Measurements from ENCODE around the gene TOM1L1. TPM values are rescaled to one million over a fixed set of nuclear protein-coding genes. Genes with fewer than 3 reads are reported as not detected.

TOM1L1 gene
- total and polyA plus RNA-seq, 2 donors (not counting 1 experiment from before 2014, with no cell fraction given) = 34.5 to 34.7 TPM

- Histone ChIP-seq H3K9me3 (ENCODE audit: control insufficient read depth, insufficient read depth, low read depth, low read length) (no peaks in the 10 kb centered on the region), H3K27ac (ENCODE audit: insufficient read depth, low read length) (no peak overlapping the region), H4K20me1 (ENCODE audit: control insufficient read depth, extremely low read depth, insufficient read depth, low read length) (no peaks in the 10 kb centered on the region), H3K79me2 (ENCODE audit: control insufficient read depth, insufficient read depth, low read length) (no peaks in the 10 kb centered on the region), H3K9ac (ENCODE audit: insufficient read depth, low read length) (no peak overlapping the region), H3K36me3 (ENCODE audit: control insufficient read depth, insufficient read depth, low read length) (no peaks in the 10 kb centered on the region), H3K4me3 (replicated peaks in 1 of 4; ENCODE audit: control extremely low read depth in 1 of 4, insufficient read depth in 1 of 4, low read depth in 3 of 4, low read length in 4 of 4) (no peak overlapping the region), H3K27me3 (ENCODE audit: control insufficient read depth, insufficient read depth, low read length) (no peaks in the 10 kb centered on the region), H3K4me1 (ENCODE audit: control insufficient read depth, extremely low read depth, insufficient read depth, low read length) (no peaks in the 10 kb centered on the region), H2AFZ (ENCODE audit: low read length) (no peak overlapping the region), H3K4me2 (ENCODE audit: extremely low read depth, insufficient read depth, low read length) (no peak overlapping the region)
- TF ChIP-seq CTCF (conservative IDR thresholded peaks at IDR 0.05 in 1 of 2, IDR thresholded peaks at IDR 0.05 in 1 of 2; ENCODE audit: low read depth in 1 of 2, low read length in 2 of 2) (no peak), EZH2 (IDR thresholded peaks at IDR 0.05; ENCODE audit: low read length, missing control alignments) (no peak)
- no peak for DNase-seq (ENCODE audit: low read depth in 2 of 2)
These were observed 34.8 kb downstream of the TOM1L1 start for GRCh38 chr17:54935471-54935870.

- TF ChIP-seq CTCF (conservative IDR thresholded peaks at IDR 0.05 in 1 of 2, IDR thresholded peaks at IDR 0.05 in 1 of 2; ENCODE audit: low read depth in 1 of 2, low read length in 2 of 2) (no peak), EZH2 (IDR thresholded peaks at IDR 0.05; ENCODE audit: low read length, missing control alignments) (no peak)
- H3K4me3 ChIP-seq (replicated peaks in 1 of 4; ENCODE audit: control extremely low read depth in 1 of 4, insufficient read depth in 1 of 4, low read depth in 3 of 4, low read length in 4 of 4) = no peak overlapping the region
- H3K9ac ChIP-seq (ENCODE audit: insufficient read depth, low read length) = no peak overlapping the region
- no peaks in the 10 kb centered on the region for H3K36me3 ChIP-seq (ENCODE audit: control insufficient read depth, insufficient read depth, low read length)
- H3K4me2 ChIP-seq (ENCODE audit: extremely low read depth, insufficient read depth, low read length) = no peak overlapping the region
- no peaks in the 10 kb centered on the region for H4K20me1 ChIP-seq (ENCODE audit: control insufficient read depth, extremely low read depth, insufficient read depth, low read length)
- no peaks in the 10 kb centered on the region for H3K79me2 ChIP-seq (ENCODE audit: control insufficient read depth, insufficient read depth, low read length)
- H3K4me1 ChIP-seq (ENCODE audit: control insufficient read depth, extremely low read depth, insufficient read depth, low read length) = no peaks in the 10 kb centered on the region
- H3K27me3 ChIP-seq (ENCODE audit: control insufficient read depth, insufficient read depth, low read length) = no peaks in the 10 kb centered on the region
- H2AFZ ChIP-seq (ENCODE audit: low read length) = no peak overlapping the region
- H3K9me3 ChIP-seq (ENCODE audit: control insufficient read depth, insufficient read depth, low read depth, low read length) = no peaks in the 10 kb centered on the region
- H3K27ac ChIP-seq (ENCODE audit: insufficient read depth, low read length) = no peak overlapping the region
- DNase-seq (ENCODE audit: low read depth in 2 of 2) = no peak
These were observed 36.4 kb downstream of the TOM1L1 start for GRCh38 chr17:54937018-54937417.

GRCh38 chr17:54937426-54937825 is 36.8 kb downstream of the TOM1L1 start:
- no peaks in the 10 kb centered on the region for H4K20me1 ChIP-seq (ENCODE audit: control insufficient read depth, extremely low read depth, insufficient read depth, low read length)

More at GRCh38 chr17:54937426-54937825, 36.8 kb downstream of the TOM1L1 start:
- Histone ChIP-seq H3K9ac (ENCODE audit: insufficient read depth, low read length) (no peak overlapping the region), H2AFZ (ENCODE audit: low read length) (no peak overlapping the region), H3K79me2 (ENCODE audit: control insufficient read depth, insufficient read depth, low read length) (no peaks in the 10 kb centered on the region), H3K9me3 (ENCODE audit: control insufficient read depth, insufficient read depth, low read depth, low read length) (no peaks in the 10 kb centered on the region), H3K4me1 (ENCODE audit: control insufficient read depth, extremely low read depth, insufficient read depth, low read length) (no peaks in the 10 kb centered on the region), H3K36me3 (ENCODE audit: control insufficient read depth, insufficient read depth, low read length) (no peaks in the 10 kb centered on the region), H3K4me2 (ENCODE audit: extremely low read depth, insufficient read depth, low read length) (no peak overlapping the region), H3K4me3 (replicated peaks in 1 of 4; ENCODE audit: control extremely low read depth in 1 of 4, insufficient read depth in 1 of 4, low read depth in 3 of 4, low read length in 4 of 4) (no peak overlapping the region), H3K27me3 (ENCODE audit: control insufficient read depth, insufficient read depth, low read length) (no peaks in the 10 kb centered on the region), H3K27ac (ENCODE audit: insufficient read depth, low read length) (no peak overlapping the region)
- DNase-seq (ENCODE audit: low read depth in 2 of 2) = no peak
- TF ChIP-seq CTCF (conservative IDR thresholded peaks at IDR 0.05 in 1 of 2, IDR thresholded peaks at IDR 0.05 in 1 of 2; ENCODE audit: low read depth in 1 of 2, low read length in 2 of 2) (no peak), EZH2 (IDR thresholded peaks at IDR 0.05; ENCODE audit: low read length, missing control alignments) (no peak)
